Spinal cord (tissue), 10 donors: Measurements from ENCODE around the gene SGPL1. TPM values are rescaled to one million over a fixed set of nuclear protein-coding genes. Genes with fewer than 3 reads are reported as not detected.

Experiments used
- DNase-seq, 6 donors: peaks; one replicate each; pipeline versions ENCODE4 v3.0.0 to v3.0.0-alpha.2; 2013 to 2015; ENCODE audit warnings: low spot score in 6 of 6, low read depth in 4 of 6
- H3K27ac ChIP-seq: one replicate; pipeline ENCODE4 v1.5.1; 2013; ENCODE audit warnings: low read depth, low read length, control low read depth
- H3K27me3 ChIP-seq: one replicate; pipeline ENCODE4 v1.6.1; 2013; ENCODE audit warnings: low read length; ENCODE audit not compliant: control insufficient read depth, insufficient read depth
- H3K36me3 ChIP-seq: one replicate; pipeline ENCODE4 v1.6.1; 2013; ENCODE audit warnings: low read length; ENCODE audit not compliant: control insufficient read depth, insufficient read depth
- H3K4me1 ChIP-seq: one replicate; pipeline ENCODE4 v1.6.1; 2013; ENCODE audit warnings: low read length; ENCODE audit not compliant: control insufficient read depth, insufficient read depth
- H3K4me3 ChIP-seq: one replicate; pipeline ENCODE4 v1.5.1; 2013; ENCODE audit warnings: low read depth, low read length, control low read depth
- H3K9me3 ChIP-seq: one replicate; pipeline ENCODE4 v1.6.1; 2013; ENCODE audit warnings: low read length; ENCODE audit not compliant: control insufficient read depth, insufficient read depth
- WGBS: methylation state at CpG from one replicate; pipeline ENCODE4 v1.1.5; 2013; ENCODE audit warnings: missing lambda C conversion rate; ENCODE audit not compliant: insufficient coverage; 5-methylcytosine and 5-hydroxymethylcytosine counted together
- polyA plus RNA-seq, 2 donors: library from polyadenylated mRNA; unstranded; fragments of 120-200 nt; gene quantifications; one replicate each; pipeline ENCODE4 v1.2.1, GENCODE V29; 2013; ENCODE audit not compliant: insufficient read length in 2 of 2
- total RNA-seq, 2 donors: library from RNA; depleted of rRNA in 1 of 2; stranded (reverse); fragments of 120-200 nt in 1 of 2; fragments of >200 nt in 1 of 2; gene quantifications; one replicate each; pipeline versions ENCODE4 v1.2.3 to v1.2.4, GENCODE V29; 2013 to 2014
- donor health status: healthy.

Gene SGPL1
- total and polyA plus RNA-seq, 4 donors = 40.8 to 53.1 (median 49.2) TPM

- DNase-seq = no peak
- Histone ChIP-seq H3K4me3 (no peak overlapping the region), H3K36me3 (no peaks in the 10 kb centered on the region), H3K4me1 (peaks cover 16% of the 10 kb centered on the region), H3K9me3 (no peaks in the 10 kb centered on the region), H3K27ac (no peak overlapping the region), H3K27me3 (no peaks in the 10 kb centered on the region)
- WGBS = 70% methylated on average over 3 of the region's 16 CpGs
Observed at GRCh38 chr10:70907637-70908405, 92.1 kb downstream of the SGPL1 start.

- peaks cover 14% of the 10 kb centered on the region for H3K4me1 ChIP-seq
- H3K27ac ChIP-seq = no peak overlapping the region
- no peaks in the 10 kb centered on the region for H3K9me3 ChIP-seq
- no peaks in the 10 kb centered on the region for H3K36me3 ChIP-seq
- DNase-seq = no peak
- no peaks in the 10 kb centered on the region for H3K27me3 ChIP-seq
- WGBS = 93% methylated on average over 10 of the region's 12 CpGs
- H3K4me3 ChIP-seq = no peak overlapping the region
Observed at GRCh38 chr10:70908406-70909296, 92.9 kb downstream of the SGPL1 start.

- H3K4me3 ChIP-seq = no peak overlapping the region
- no peak overlapping the region for H3K27ac ChIP-seq
- peaks cover 14% of the 10 kb centered on the region for H3K4me1 ChIP-seq
- WGBS = 89% methylated on average over 6 of the region's 9 CpGs
- H3K36me3 ChIP-seq = no peaks in the 10 kb centered on the region
- H3K27me3 ChIP-seq = no peaks in the 10 kb centered on the region
- H3K9me3 ChIP-seq = no peaks in the 10 kb centered on the region
- DNase-seq = no peak
Observed at GRCh38 chr10:70909326-70909935, 93.7 kb downstream of the SGPL1 start.

GRCh38 chr10:70910486-70911341, 95.0 kb downstream of the SGPL1 start:
- H3K4me3 ChIP-seq = no peak overlapping the region
- no peaks in the 10 kb centered on the region for H3K36me3 ChIP-seq
- H3K27me3 ChIP-seq = no peaks in the 10 kb centered on the region
- no peak overlapping the region for H3K27ac ChIP-seq
- WGBS = 86% methylated on average over 16 of the region's 16 CpGs
- no peaks in the 10 kb centered on the region for H3K9me3 ChIP-seq
- H3K4me1 ChIP-seq = peaks cover 14% of the 10 kb centered on the region
- no peak for DNase-seq

- Histone ChIP-seq H3K9me3 (no peaks in the 10 kb centered on the region), H3K36me3 (no peaks in the 10 kb centered on the region), H3K27me3 (no peaks in the 10 kb centered on the region), H3K27ac (no peak overlapping the region), H3K4me1 (peaks cover 14% of the 10 kb centered on the region), H3K4me3 (no peak overlapping the region)
- DNase-seq = no peak
- WGBS = 88% methylated on average over 4 of the region's 4 CpGs
Observed at GRCh38 chr10:70911386-70911785, 95.6 kb downstream of the SGPL1 start.

GRCh38 chr10:70912556-70912955, 96.8 kb downstream of the SGPL1 start:
- H3K36me3 ChIP-seq = no peaks in the 10 kb centered on the region
- no peak for DNase-seq
- H3K4me1 ChIP-seq = peaks cover 15% of the 10 kb centered on the region
- H3K4me3 ChIP-seq = no peak overlapping the region
- H3K27me3 ChIP-seq = peaks cover 2% of the 10 kb centered on the region
- no peak overlapping the region for H3K27ac ChIP-seq
- no peaks in the 10 kb centered on the region for H3K9me3 ChIP-seq
- 90% methylated on average over 5 of the region's 5 CpGs for WGBS

- WGBS = 53% methylated on average over 6 of the region's 6 CpGs
- no peak overlapping the region for H3K4me3 ChIP-seq
- peaks cover 2% of the 10 kb centered on the region for H3K27me3 ChIP-seq
- H3K27ac ChIP-seq = no peak overlapping the region
- H3K4me1 ChIP-seq = peaks cover 20% of the 10 kb centered on the region
- DNase-seq = peak in 1 of 6 donors; percentile 38
- no peaks in the 10 kb centered on the region for H3K36me3 ChIP-seq
- H3K9me3 ChIP-seq = no peaks in the 10 kb centered on the region
Observed at GRCh38 chr10:70913191-70913892, 97.6 kb downstream of the SGPL1 start.

- Histone ChIP-seq H3K9me3 (no peaks in the 10 kb centered on the region), H3K4me3 (no peak overlapping the region), H3K27ac (no peak overlapping the region), H3K27me3 (peaks cover 2% of the 10 kb centered on the region), H3K36me3 (no peaks in the 10 kb centered on the region), H3K4me1 (peaks cover 22% of the 10 kb centered on the region)
- no peak for DNase-seq
- WGBS = 73% methylated on average over 3 of the region's 3 CpGs
Observed at GRCh38 chr10:70913893-70914240, 98.1 kb downstream of the SGPL1 start.
